Islet precursor cell (in vitro differentiated cells): ENCODE measurements around the gene VGLL3.
"Not testable (repeated sequence)": the region's sequence is repeated elsewhere in the genome, so short reads cannot be mapped to it uniquely, and the experiment has no call there.

Experiments
- DNase-seq: peaks from one replicate; pipeline ENCODE4 v3.0.0-alpha.2; 2018

VGLL3 gene, protein sequence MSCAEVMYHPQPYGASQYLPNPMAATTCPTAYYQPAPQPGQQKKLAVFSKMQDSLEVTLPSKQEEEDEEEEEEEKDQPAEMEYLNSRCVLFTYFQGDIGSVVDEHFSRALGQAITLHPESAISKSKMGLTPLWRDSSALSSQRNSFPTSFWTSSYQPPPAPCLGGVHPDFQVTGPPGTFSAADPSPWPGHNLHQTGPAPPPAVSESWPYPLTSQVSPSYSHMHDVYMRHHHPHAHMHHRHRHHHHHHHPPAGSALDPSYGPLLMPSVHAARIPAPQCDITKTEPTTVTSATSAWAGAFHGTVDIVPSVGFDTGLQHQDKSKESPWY

GRCh38 chr3:86990734-86991481, at the start of gene VGLL3:
VGLL3 (minus strand) TSS chr3:86991149; CDS start chr3:86990743, 406 bp downstream.
- peak; percentile 94 for DNase-seq

DNA sequence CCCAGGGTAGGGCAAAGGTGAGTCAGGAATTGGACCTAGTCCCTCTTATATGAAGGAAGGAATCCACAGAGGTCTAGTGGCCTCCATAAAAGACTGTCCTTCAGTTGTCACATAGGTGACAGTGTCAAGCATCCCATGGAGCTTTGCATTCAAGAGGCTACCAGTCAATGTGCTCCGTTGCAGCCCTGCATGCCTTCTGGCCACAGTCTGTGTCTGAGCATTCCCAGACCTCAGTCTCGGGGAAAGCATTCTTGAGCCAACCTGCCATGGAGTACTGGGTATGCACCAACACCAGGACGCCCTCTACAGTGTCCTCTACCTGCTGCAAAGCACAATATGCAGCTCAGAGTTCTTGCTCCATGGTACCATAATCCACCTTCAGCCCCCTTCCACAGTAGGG, 46.7 kb upstream of the VGLL3 start:
- DNase-seq: no peak

DNA sequence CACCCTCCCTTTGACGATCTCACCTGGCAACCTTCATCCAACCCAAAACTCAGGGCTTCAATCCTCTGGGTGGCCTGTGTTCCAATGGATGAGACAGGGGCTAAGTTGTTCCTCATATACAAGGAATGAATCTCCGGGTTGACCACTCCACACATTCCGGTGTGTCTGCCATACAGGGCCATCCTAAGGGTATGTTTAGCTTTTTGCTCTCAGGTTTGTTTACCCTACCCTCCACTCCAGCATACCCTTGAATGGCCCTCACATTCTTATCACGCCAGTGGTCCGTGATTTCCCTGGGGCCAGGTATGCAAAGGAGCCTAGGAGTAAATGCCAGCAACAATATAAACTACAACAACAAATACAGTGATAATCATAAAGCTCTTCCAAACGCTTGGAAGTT, 45.7 kb upstream of the VGLL3 start:
- DNase-seq: peak; percentile 55

DNA sequence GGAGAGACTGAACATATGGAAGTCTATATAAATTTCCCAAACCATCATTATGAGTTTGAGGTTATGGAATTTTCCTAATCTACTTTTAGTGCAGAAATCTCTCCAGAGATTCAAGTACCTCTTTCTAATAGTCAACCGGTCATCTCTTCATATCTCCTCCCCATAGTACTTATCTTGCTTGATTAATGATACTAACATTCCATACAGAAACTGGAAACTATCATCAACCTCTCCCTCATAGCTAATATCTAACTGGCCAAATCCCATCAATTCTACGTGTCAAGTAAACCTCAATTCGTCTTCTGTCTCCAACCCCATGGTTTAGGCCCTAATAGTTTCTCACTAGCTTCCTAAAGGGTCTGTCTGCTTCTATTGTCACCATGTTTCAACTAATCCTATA, 44.4 kb upstream of the VGLL3 start:
- no peak for DNase-seq

- no peak for DNase-seq
Observed at GRCh38 chr3:87033205-87033604, 42.3 kb upstream of the VGLL3 start.

GRCh38 chr3:87025661-87026645, 35.0 kb upstream of the VGLL3 start:
- no peak for DNase-seq

DNA sequence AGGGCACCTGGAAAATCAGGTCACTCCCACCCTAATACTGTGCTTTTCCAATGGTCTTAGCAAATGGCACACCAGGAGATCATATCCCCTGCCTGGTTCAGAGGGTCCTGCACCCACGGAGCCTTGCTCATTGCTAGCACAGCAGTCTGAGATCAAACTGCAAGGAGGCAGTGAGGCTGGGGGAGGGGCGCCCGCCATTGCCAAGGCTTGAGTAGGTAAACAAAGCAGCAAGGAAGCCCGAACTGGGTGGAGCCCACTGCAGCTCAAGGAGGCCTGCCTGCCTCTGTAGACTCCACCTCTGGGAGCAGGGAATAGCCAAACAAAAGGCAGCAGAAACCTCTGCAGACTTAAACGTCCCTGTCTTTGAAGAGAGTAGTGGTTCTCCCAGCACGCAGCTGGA, 26.4 kb upstream of the VGLL3 start:
- DNase-seq: not testable (repeated sequence)

DNA sequence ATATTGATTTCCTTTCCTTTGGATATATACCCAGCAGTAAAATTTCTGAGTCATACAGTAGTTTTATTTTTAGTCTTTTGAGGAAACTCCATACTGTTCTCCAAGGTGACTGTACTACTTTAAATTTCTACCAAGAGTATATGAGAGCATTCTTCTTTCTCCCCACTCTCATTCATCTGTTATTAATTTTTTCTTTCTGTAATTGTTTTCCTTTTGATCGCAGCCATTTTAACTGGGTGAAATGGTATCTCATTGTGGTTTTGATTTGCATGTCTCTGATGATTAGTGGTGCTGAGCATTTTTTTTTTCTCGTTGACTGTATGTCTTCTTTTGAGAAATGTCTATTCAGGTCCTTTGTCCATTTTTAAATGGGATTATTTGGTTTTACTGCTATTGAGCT, 18.3 kb upstream of the VGLL3 start:
- no peak for DNase-seq

DNA sequence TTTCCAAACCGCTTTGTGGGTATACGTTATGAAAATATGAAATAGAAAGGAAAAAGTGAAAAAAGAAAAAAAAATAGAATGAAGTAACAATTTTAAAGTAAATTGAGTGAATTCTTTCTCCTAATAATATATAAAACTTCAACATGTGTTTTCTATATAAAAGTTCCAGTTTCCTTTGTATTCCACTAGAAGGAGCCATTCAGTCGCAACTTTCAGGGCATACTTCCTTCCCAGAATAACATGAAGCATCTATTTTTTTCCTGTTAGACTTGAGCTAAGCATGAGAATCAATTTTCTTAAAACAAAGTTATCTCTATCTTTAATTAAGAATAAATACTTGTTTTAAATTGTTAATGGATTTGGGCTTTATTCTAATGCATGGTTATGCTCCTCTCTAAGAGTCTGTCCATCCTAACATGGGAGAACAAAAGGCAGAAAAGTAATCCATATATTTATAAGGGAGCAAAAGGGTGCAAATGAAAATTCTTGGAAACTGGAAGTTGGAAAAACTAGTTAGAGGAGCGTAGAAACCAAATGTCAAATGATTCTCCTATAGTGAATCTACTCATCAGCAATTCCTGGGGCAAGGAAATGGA, 16.0 kb upstream of the VGLL3 start:
- DNase-seq: no peak

GRCh38 chr3:87004883-87005282, 13.9 kb upstream of the VGLL3 start:
- no peak for DNase-seq

DNA sequence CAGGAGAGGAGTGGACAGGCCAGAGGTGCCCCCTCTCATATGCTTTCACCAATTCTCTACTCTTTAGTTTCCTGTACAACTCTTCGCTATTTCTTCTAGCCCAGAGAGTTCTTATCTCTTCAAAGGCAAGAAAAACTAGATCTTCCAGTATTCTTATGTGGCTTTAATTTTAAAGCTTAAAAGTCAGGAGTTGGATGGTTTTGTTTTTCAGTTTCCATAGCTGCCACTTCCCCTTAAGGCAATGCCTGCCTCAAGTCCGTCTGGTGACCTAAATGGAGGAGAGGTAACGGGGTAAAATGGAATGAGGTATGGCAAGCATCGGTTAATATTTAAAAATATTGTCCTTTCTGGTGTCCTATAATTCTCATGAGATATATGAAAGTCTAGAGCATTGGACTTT, 11.4 kb upstream of the VGLL3 start:
- no peak for DNase-seq

DNA sequence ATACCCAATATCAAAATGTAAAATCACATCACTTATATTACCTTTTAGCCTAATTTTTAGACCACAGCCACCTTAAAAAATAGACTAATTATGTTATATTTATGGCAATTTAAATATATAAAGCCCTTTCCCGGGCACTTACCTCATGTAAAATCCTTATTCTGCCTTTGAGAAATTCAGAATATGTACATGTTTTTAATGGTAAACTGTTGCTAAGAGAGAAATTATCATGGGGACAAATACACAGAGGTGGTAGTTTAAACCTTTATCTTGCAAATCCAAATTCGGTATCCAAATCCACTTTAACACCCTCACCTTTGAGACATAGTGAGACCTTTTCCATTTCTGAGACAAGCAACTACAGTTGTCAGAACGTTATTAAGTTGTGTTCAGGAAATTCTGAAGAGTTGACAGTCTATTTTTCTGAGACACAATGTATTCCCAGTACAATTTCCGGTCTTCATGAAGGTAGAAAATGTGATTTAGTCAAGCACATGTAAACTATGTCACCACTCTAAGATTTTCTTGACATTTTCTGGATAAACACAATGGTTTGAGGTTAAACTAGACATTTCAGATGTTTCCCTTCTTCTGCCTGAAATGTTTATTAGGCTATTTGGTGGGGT, 10.6 kb upstream of the VGLL3 start:
- no peak for DNase-seq

GRCh38 chr3:87000940-87001339, 10.0 kb upstream of the VGLL3 start:
- no peak for DNase-seq

DNA sequence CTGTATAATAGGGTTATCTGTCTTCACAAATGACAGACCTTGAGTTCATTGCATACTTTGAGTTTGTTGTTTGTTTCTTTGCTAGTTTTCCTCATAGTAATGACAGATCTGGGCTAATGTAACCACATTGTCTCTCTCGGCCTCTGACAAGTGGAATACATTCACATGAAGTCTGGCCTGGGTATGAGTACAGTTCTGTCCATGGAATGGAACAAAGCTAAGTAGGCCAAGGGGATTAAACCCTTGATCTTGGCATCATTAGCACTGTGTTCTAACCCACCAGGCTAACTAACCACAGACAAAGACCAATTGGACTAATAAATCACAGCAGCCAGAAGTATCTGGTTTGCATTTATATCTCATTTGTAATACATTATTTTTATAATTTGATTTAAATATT, 7.6 kb upstream of the VGLL3 start:
- DNase-seq: no peak

- no peak for DNase-seq
Observed at GRCh38 chr3:86996261-86996955, 5.5 kb upstream of the VGLL3 start.

DNA sequence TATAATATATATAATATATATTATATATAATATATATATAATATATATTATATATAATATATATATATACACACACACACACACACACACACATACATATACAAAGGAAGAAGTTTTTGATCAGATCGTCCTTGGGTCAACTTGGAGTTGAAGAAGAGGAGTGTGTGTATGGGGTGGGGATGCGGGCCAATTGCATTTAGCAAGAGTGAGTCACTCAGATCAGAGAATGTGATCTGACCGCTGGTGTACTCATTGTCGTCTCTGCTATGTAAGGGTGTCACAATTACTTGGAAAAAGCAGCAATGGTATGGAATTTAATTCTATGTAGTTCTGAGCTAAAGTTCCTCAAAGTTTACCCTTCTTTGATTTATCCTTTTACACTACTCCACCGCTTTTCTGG, 4.6 kb upstream of the VGLL3 start:
- DNase-seq: peak; percentile 66

GRCh38 chr3:86993704-86994103, 2.8 kb upstream of the VGLL3 start:
- no peak for DNase-seq

DNA sequence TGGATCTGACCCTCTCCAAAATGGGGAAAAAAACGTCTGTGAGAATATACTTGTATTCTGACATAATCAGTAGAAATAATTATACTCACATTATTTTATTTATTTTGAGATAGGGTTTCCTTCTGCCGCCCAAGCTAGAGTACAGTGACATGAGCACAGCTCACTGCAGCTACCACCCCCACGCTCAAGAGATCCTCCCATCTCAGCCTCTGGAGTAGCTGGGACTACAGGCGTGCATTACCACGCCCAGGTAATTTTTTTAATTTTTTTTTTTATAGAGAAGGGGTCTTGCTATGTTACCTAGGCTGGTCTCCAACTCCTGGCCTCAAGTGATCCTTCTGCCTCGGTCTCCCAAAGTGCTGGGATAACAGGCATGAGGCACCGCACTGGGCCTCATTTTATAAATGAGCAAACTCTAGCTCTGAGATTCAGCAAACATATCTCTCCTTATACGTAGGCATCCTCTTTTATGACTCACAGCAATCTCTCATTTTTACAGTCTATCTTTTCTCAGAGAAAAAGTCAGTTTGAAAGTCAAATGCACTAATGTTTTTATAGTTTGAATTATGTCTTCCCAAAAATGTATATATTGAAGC, 989 bp upstream of the VGLL3 start:
- DNase-seq: no peak

DNA sequence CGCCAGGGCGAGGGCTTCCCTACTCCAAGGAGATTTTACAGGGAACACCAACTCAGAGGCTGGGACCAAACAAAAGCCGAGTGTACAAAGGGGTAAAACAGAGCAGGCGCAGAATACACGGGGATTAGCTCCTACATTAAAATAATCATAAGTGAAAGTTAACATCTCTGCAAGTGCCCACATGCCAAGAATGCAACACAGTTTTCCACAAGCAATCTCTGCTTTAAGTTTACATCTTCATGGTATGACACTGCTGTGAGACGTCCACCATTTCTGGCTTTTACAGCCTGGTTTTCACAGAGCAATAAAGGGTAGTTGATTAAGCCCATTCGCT, 500 bp upstream of the VGLL3 start:
- no peak for DNase-seq

GRCh38 chr3:86990012-86990733, 776 bp downstream of the VGLL3 start:
- peak; percentile 87 for DNase-seq

- DNase-seq: no peak
Observed at GRCh38 chr3:86989611-86990010, 1.3 kb downstream of the VGLL3 start.
